Prostate gland (tissue), 2 donors: ENCODE measurements around the gene ATP7B. TPM values are rescaled to one million over a fixed set of nuclear protein-coding genes. Genes with fewer than 3 reads are reported as not detected.
"Not testable (repeated sequence)": the region's sequence is repeated elsewhere in the genome, so short reads cannot be mapped to it uniquely, and the experiment has no call there.

Experiments used
- DNase-seq: peaks from one replicate; pipeline ENCODE4 v3.0.0-alpha.2; 2019; ENCODE audit warnings: low spot score
- H3K27ac ChIP-seq, 2 donors: fragments of 200-600 bp; sonication (generic); 2 replicates each; pipeline ENCODE4 v1.5.1; 2017 to 2019
- H3K27me3 ChIP-seq: fragments of 200-600 bp; sonication (generic); replicated peaks from 2 replicates; pipeline ENCODE4 v1.5.1; 2019; ENCODE audit not compliant: insufficient read depth
- H3K36me3 ChIP-seq, 2 donors: fragments of 200-600 bp; sonication (generic); 1 replicate in 1 of 2; 2 replicates in 1 of 2; pipeline versions ENCODE4 v1.5.1 to v1.8.1; 2017 to 2019
- H3K4me1 ChIP-seq: fragments of 200-600 bp; sonication (generic); replicated peaks from 2 replicates; pipeline ENCODE4 v1.5.1; 2019
- H3K4me3 ChIP-seq, 2 donors: fragments of 200-600 bp; sonication (generic); 2 replicates each; pipeline ENCODE4 v1.5.1; 2017 to 2019
- H3K9me3 ChIP-seq: fragments of 200-600 bp; sonication (generic); 2 replicates; pipeline ENCODE4 v1.5.1; 2017
- CTCF ChIP-seq, 4 experiments: fragments of 200-600 bp in 2 of 4; fragments of 450-650 bp in 2 of 4; sonication (generic) in 2 of 4; IDR thresholded peaks; 1 replicate in 3 of 4; 2 replicates in 1 of 4; pipeline ENCODE4 v1.5.1; 2016 to 2019; ENCODE audit warnings: antibody characterized with exemption in 4 of 4, mild to moderate bottlenecking in 2 of 4, moderate library complexity in 2 of 4
- POLR2A ChIP-seq: fragments of 450-650 bp; IDR thresholded peaks from one replicate; pipeline ENCODE4 v1.6.1; 2016; ENCODE audit warnings: antibody characterized with exemption, mild to moderate bottlenecking
- POLR2AphosphoS5 ChIP-seq: sonication (generic); formaldehyde crosslinking; IDR thresholded peaks from one replicate; pipeline ENCODE4 v1.6.1; 2017; ENCODE audit warnings: antibody characterized with exemption
- WGBS: methylation state at CpG from one replicate; pipeline ENCODE4 v1.1.5; 2018; 5-methylcytosine and 5-hydroxymethylcytosine counted together
- intact Hi-C: fragments of 100-400 bp; cut with DNase I; formaldehyde crosslinking; loops from one replicate; pipeline ENCODE4 v1.14.2; 2022
- total RNA-seq, 2 donors: library from RNA; depleted of rRNA; stranded (reverse); fragments of >200 nt; gene quantifications; one replicate each; pipeline ENCODE4 v1.1.0, GENCODE V29; 2016

Gene ATP7B
- total RNA-seq, 2 donors from 2014 or later, result 6.2 to 8.2 TPM

- WGBS, result 58% methylated on average over 4 of the region's 4 CpGs
- no peak for DNase-seq
These were observed 97.7 kb downstream of the ATP7B start for GRCh38 chr13:51913421-51914136.

GRCh38 chr13:51912511-51913225 is 98.6 kb downstream of the ATP7B start:
- TF ChIP-seq CTCF (IDR thresholded peaks at IDR 0.05), result no peak
- TF ChIP-seq POLR2A, result no peak
- TF ChIP-seq POLR2AphosphoS5, result no peak
- Histone ChIP-seq H3K9me3 (no peaks in the 10 kb centered on the region), H3K27ac (no peak overlapping the region), H3K4me3 (no peak overlapping the region), H3K27me3 (no peaks in the 10 kb centered on the region), H3K36me3 (no peaks in the 10 kb centered on the region), H3K4me1 (no peaks in the 10 kb centered on the region)
- WGBS, result 73% methylated on average over 11 of the region's 11 CpGs
- intact Hi-C loops, result no loop called here
- no peak for DNase-seq

More at GRCh38 chr13:51913421-51914136, 97.7 kb downstream of the ATP7B start:
- TF ChIP-seq POLR2A (no peak), CTCF (IDR thresholded peaks at IDR 0.05) (no peak), POLR2AphosphoS5 (no peak)
- Histone ChIP-seq H3K27me3 (no peaks in the 10 kb centered on the region), H3K4me3 (no peak overlapping the region), H3K27ac (no peak overlapping the region), H3K36me3 (no peaks in the 10 kb centered on the region), H3K9me3 (no peaks in the 10 kb centered on the region), H3K4me1 (no peaks in the 10 kb centered on the region)
- intact Hi-C loops, result no loop called here

GRCh38 chr13:51912091-51912490 is 99.2 kb downstream of the ATP7B start:
- intact Hi-C loops, result no loop called here
- Histone ChIP-seq H3K27ac (no peak overlapping the region), H3K9me3 (no peaks in the 10 kb centered on the region), H3K36me3 (no peaks in the 10 kb centered on the region), H3K4me3 (no peak overlapping the region), H3K4me1 (no peaks in the 10 kb centered on the region), H3K27me3 (no peaks in the 10 kb centered on the region)
- WGBS, result 27% methylated on average over 10 of the region's 10 CpGs
- TF ChIP-seq POLR2AphosphoS5 (peak; percentile 57), CTCF (IDR thresholded peaks at IDR 0.05) (peak in 3 of 4 experiments; percentile 29 to 60 (median 41)), POLR2A (no peak)
- peak; percentile 54 for DNase-seq

- Histone ChIP-seq H3K4me3 (no peak overlapping the region), H3K27ac (no peak overlapping the region), H3K9me3 (no peaks in the 10 kb centered on the region), H3K27me3 (no peaks in the 10 kb centered on the region), H3K4me1 (no peaks in the 10 kb centered on the region), H3K36me3 (no peaks in the 10 kb centered on the region)
- intact Hi-C loops, result no loop called here
- no peak for TF ChIP-seq CTCF (IDR thresholded peaks at IDR 0.05)
- TF ChIP-seq POLR2A, result no peak
- no peak for TF ChIP-seq POLR2AphosphoS5
- DNase-seq, result no peak
- WGBS, result 95% methylated on average over 12 of the region's 12 CpGs
These were observed 100.7 kb downstream of the ATP7B start for GRCh38 chr13:51910508-51910907.

GRCh38 chr13:51909265-51909664 is 102.0 kb downstream of the ATP7B start:
- 92% methylated on average over 5 of the region's 5 CpGs for WGBS
- H3K9me3 ChIP-seq, H3K27ac ChIP-seq, DNase-seq, H3K36me3 ChIP-seq, H3K4me1 ChIP-seq, intact Hi-C loops, H3K27me3 ChIP-seq, H3K4me3 ChIP-seq: not testable (repeated sequence)
